NCI-H146 (cell line): ENCODE data around the gene DYNC1LI2.
"Not testable (repeated sequence)": the region's sequence is repeated elsewhere in the genome, so short reads cannot be mapped to it uniquely, and the experiment has no call there.

Experiments used
- DNase-seq: peaks from one replicate; lab custom pipeline; 2025; lab: John Stamatoyannopoulos, UW

DYNC1LI2 gene

GRCh38 chr16:66751303-66751991, at the start of gene DYNC1LI2:
Gene DYNC1LI2 (minus strand): TSS chr16:66751609. CDS start chr16:66751591, 18 bp downstream.
- peak; percentile 68 for DNase-seq

- DNase-seq: no peak
Measured at GRCh38 chr16:66800856-66801255, 49.4 kb upstream of the DYNC1LI2 start.

GRCh38 chr16:66798161-66798560, 46.8 kb upstream of the DYNC1LI2 start:
- no peak for DNase-seq

GRCh38 chr16:66793984-66794383, 42.6 kb upstream of the DYNC1LI2 start:
- not testable (repeated sequence) for DNase-seq

GRCh38 chr16:66790130-66790733, 38.8 kb upstream of the DYNC1LI2 start:
- DNase-seq: no peak

- DNase-seq: no peak
Measured at GRCh38 chr16:66787427-66787826, 36.0 kb upstream of the DYNC1LI2 start.

GRCh38 chr16:66786551-66786950, 35.1 kb upstream of the DYNC1LI2 start:
- no peak for DNase-seq

- DNase-seq: no peak
Measured at GRCh38 chr16:66776457-66776856, 25.0 kb upstream of the DYNC1LI2 start.

- no peak for DNase-seq
Measured at GRCh38 chr16:66774981-66775380, 23.6 kb upstream of the DYNC1LI2 start.

GRCh38 chr16:66758086-66758485, 6.7 kb upstream of the DYNC1LI2 start:
- no peak for DNase-seq

- no peak for DNase-seq
Measured at GRCh38 chr16:66754819-66755218, 3.4 kb upstream of the DYNC1LI2 start.

- DNase-seq: no peak
Measured at GRCh38 chr16:66754211-66754610, 2.8 kb upstream of the DYNC1LI2 start.

- DNase-seq: no peak
Measured at GRCh38 chr16:66752958-66753357, 1.5 kb upstream of the DYNC1LI2 start.

GRCh38 chr16:66752379-66752778, 970 bp upstream of the DYNC1LI2 start:
- no peak for DNase-seq

- DNase-seq: no peak
Measured at GRCh38 chr16:66751992-66752322, 548 bp upstream of the DYNC1LI2 start.

GRCh38 chr16:66751053-66751302, 431 bp downstream of the DYNC1LI2 start:
- peak; percentile 42 for DNase-seq

GRCh38 chr16:66750279-66751052, 943 bp downstream of the DYNC1LI2 start:
- no peak for DNase-seq

- DNase-seq: no peak
Measured at GRCh38 chr16:66746682-66747081, 4.7 kb downstream of the DYNC1LI2 start.

GRCh38 chr16:66746048-66746447, 5.4 kb downstream of the DYNC1LI2 start:
- no peak for DNase-seq

- DNase-seq: no peak
Measured at GRCh38 chr16:66741950-66742808, 9.2 kb downstream of the DYNC1LI2 start.

- peak; percentile 2 for DNase-seq
Measured at GRCh38 chr16:66741169-66741900, 10.1 kb downstream of the DYNC1LI2 start.

GRCh38 chr16:66740533-66740932, 10.9 kb downstream of the DYNC1LI2 start:
- DNase-seq: no peak
